ENCODE data around the gene DUOX2.

GRCh38 chr15:45113380-45113990, 487 bp downstream of the DUOX2 start:
- no peak for TF ChIP-seq CTCF (IDR thresholded peaks at IDR 0.05)
- TF ChIP-seq POLR2A (IDR thresholded peaks at IDR 0.05) = no peak

Measured in lower leg skin (tissue), 3 donors.